Effector memory CD4-positive, alpha-beta T cell (primary cell): Measurements from ENCODE around the gene DDIT4L.

ENCODE experiments used
- DNase-seq, 3 donors: peaks; one replicate each; pipeline ENCODE4 v3.0.0-alpha.2; 2020
- H3K27ac ChIP-seq: 2 replicates; pipeline ENCODE4 v1.7.0; 2013; ENCODE audit warnings: mild to moderate bottlenecking, low read length, moderate library complexity; ENCODE audit not compliant: insufficient read depth, poor library complexity, severe bottlenecking
- H3K27me3 ChIP-seq: replicated peaks from 2 replicates; pipeline ENCODE4 v1.7.0; 2013; ENCODE audit warnings: mild to moderate bottlenecking, low read length; ENCODE audit not compliant: insufficient read depth, control insufficient read depth, poor library complexity, severe bottlenecking
- H3K36me3 ChIP-seq: 2 replicates; pipeline ENCODE4 v1.7.0; 2013; ENCODE audit warnings: mild to moderate bottlenecking, low read length, moderate library complexity; ENCODE audit not compliant: control insufficient read depth, insufficient read depth
- H3K4me1 ChIP-seq: 2 replicates; pipeline ENCODE4 v1.7.0; 2013; ENCODE audit warnings: low read length, mild to moderate bottlenecking; ENCODE audit not compliant: control insufficient read depth, insufficient read depth, poor library complexity, severe bottlenecking
- H3K4me3 ChIP-seq: 2 replicates; pipeline ENCODE4 v1.7.0; 2013; ENCODE audit warnings: low read length, low read depth, mild to moderate bottlenecking; ENCODE audit not compliant: insufficient read depth, poor library complexity, severe bottlenecking
- H3K9me3 ChIP-seq: 2 replicates; pipeline ENCODE4 v1.7.0; 2013; ENCODE audit warnings: mild to moderate bottlenecking, low read length, moderate library complexity; ENCODE audit not compliant: control insufficient read depth

Gene DDIT4L

DNA sequence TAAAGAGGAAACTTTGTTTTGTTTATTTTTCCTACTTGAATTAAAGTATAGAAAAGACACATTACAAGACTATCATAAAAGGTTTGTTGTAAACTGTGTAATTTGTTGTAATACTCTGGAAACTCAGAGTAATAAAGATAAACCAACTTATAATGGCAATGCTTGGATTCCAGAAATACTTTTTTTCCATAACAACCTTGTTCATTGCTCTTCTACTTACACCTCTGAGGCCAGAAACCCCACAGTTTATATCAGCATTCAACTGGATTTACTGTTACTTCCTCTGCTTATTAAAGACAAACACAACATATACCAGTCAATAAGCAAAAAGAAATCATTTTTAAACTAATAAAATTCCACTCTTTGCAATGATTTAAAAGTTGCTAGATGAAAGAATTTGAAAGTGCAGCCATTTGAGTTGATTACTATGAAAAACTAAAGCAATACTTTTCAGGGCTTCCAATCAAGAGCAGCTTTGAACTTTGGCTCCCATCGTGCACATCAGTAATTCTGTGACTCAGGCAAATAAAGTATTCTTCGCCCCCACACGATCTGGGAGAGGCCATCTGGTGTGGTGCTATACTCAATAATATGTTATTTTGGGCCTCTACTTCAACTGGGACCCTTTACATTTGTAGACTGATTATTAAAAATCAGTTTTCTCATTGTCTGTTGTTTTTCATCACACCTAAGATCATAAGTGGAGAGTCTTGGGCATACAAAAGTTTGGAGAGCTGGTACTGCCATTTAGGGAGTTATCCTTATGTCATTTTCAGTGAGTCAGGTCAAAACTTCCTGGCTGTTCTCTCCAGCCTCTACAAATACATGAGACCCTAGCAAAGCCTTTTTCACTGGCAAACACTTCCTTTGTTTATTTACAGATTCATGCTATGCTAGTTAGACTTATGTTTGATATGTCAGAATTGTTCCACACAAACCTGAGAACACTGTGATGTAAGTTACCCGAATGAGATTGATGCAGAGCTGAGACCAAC, 20.5 kb downstream of the DDIT4L start:
- H3K4me3 ChIP-seq = no peak overlapping the region
- no peaks in the 10 kb centered on the region for H3K36me3 ChIP-seq
- DNase-seq = no peak
- H3K27ac ChIP-seq = no peak overlapping the region
- no peaks in the 10 kb centered on the region for H3K27me3 ChIP-seq
- H3K4me1 ChIP-seq = no peaks in the 10 kb centered on the region
- no peaks in the 10 kb centered on the region for H3K9me3 ChIP-seq

DNA sequence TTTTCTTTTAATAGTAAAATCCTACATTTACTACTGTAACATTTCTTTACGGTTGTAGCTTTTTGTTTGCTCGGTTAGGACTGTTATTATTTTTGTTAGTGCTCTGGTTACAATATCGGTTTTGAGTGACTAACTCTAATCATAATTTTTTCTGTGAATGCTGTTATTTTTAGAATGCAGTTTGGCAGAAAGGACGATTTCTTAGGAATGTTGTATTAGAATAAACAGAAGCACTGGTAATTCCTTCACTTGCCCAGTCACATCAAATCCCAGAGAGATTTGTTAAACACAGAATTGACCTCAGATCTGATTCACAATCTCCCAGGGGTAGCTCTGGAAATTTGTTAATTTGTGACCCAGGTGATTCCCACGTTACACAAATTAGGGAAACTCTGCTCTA, 21.7 kb downstream of the DDIT4L start:
- no peak overlapping the region for H3K27ac ChIP-seq
- DNase-seq = no peak
- H3K36me3 ChIP-seq = no peaks in the 10 kb centered on the region
- H3K9me3 ChIP-seq = no peaks in the 10 kb centered on the region
- H3K4me3 ChIP-seq = no peak overlapping the region
- no peaks in the 10 kb centered on the region for H3K27me3 ChIP-seq
- H3K4me1 ChIP-seq = no peaks in the 10 kb centered on the region

- Histone ChIP-seq H3K36me3 (no peaks in the 10 kb centered on the region), H3K4me3 (no peak overlapping the region), H3K27ac (no peak overlapping the region), H3K27me3 (no peaks in the 10 kb centered on the region), H3K9me3 (no peaks in the 10 kb centered on the region), H3K4me1 (no peaks in the 10 kb centered on the region)
- DNase-seq = no peak
Measured at GRCh38 chr4:100166297-100167039, 23.8 kb downstream of the DDIT4L start.

DNA sequence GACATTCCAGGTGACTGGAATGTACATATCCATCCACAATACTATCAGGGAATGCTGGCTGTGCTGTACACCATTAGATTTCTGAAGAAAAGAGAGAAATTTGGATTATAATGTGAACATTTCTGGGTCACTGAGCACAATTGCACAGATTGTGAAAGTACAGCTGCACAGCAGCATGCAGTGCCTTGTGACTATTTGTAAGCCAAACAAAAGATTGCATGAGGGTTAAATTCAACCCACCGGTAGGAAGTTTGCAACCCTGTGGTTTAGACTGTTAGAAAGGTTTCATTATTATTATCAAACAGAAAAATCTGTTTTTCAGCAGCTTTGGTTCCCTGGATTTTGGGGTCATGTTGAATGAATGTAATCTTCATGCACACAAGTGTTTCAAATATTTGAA, 24.5 kb downstream of the DDIT4L start:
- H3K27me3 ChIP-seq = no peaks in the 10 kb centered on the region
- no peak overlapping the region for H3K4me3 ChIP-seq
- H3K4me1 ChIP-seq = no peaks in the 10 kb centered on the region
- no peaks in the 10 kb centered on the region for H3K9me3 ChIP-seq
- DNase-seq = no peak
- H3K36me3 ChIP-seq = no peaks in the 10 kb centered on the region
- H3K27ac ChIP-seq = no peak overlapping the region

DNA sequence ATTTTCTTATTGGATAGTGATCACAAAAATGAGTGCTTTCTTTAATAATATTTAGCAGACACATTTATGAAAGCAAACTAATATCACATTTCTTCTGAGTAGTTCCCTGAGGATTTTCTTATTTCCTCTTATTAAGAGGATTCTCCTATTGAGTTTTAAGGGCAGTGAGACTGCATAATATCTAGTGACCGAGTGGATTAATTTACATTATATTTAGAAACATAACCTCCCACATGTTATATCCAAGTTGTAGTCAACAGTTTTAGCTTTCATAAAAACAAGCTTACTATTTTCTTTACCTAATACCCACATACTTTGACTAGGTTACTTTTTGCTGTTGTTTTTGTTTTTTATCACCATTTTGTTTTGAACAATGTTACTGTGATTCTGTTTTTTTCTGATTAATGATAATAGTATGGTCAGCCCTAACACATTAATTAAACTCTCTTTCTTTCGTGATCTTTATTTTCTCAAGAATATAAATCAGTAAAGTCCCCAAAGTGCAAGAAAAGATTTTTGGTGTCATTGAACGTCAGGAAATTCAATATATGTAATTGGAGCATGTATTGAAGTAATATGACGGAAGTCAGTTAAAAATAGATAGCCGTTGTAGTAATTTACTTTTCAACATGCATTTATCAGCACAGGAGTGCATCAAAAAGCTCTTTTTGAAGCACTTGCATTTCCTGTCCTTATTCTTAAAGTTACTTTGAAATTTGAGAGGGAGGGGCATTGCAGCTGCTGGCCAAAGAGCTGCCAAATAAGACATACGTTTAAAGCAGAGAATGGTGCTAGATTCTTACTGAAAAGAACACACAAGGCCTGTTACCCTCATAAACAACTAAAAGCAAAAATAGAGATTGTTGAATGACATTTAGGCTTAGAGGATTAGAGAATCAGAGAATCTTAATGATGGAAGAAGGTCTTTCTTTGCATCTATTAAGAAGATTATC, 25.2 kb downstream of the DDIT4L start:
- no peaks in the 10 kb centered on the region for H3K36me3 ChIP-seq
- no peak for DNase-seq
- no peaks in the 10 kb centered on the region for H3K4me1 ChIP-seq
- H3K4me3 ChIP-seq = no peak overlapping the region
- no peaks in the 10 kb centered on the region for H3K9me3 ChIP-seq
- H3K27ac ChIP-seq = no peak overlapping the region
- H3K27me3 ChIP-seq = no peaks in the 10 kb centered on the region

- H3K27me3 ChIP-seq = no peaks in the 10 kb centered on the region
- H3K4me1 ChIP-seq = no peaks in the 10 kb centered on the region
- H3K4me3 ChIP-seq = no peak overlapping the region
- H3K36me3 ChIP-seq = no peaks in the 10 kb centered on the region
- DNase-seq = no peak
- H3K27ac ChIP-seq = no peak overlapping the region
- H3K9me3 ChIP-seq = no peaks in the 10 kb centered on the region
Measured at GRCh38 chr4:100162027-100162685, 28.1 kb downstream of the DDIT4L start.

DNA sequence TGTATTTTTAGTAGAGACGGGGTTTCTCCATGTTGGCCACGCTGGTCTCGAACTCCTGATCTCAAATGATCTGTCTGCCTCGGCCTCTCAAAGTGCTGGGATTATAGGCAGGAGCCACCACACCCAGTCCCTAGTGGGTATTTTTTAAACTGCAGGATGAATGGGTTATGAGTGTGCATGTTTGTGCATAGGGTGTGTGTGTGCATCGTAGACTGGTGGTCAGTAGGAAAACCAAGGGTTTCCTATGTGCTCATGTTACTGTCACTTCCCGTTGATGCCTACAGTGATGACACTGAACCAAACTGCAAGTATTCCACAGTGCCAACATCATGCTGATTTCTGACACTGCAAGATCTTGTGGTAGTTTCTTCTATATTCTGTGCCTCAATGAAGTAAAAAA, 41.1 kb downstream of the DDIT4L start:
- Histone ChIP-seq H3K4me1 (no peaks in the 10 kb centered on the region), H3K36me3 (no peaks in the 10 kb centered on the region), H3K27ac (no peak overlapping the region), H3K9me3 (no peaks in the 10 kb centered on the region), H3K4me3 (no peak overlapping the region), H3K27me3 (no peaks in the 10 kb centered on the region)
- DNase-seq = no peak

- Histone ChIP-seq H3K27me3 (no peaks in the 10 kb centered on the region), H3K27ac (no peak overlapping the region), H3K4me1 (no peaks in the 10 kb centered on the region), H3K4me3 (no peak overlapping the region), H3K9me3 (no peaks in the 10 kb centered on the region), H3K36me3 (no peaks in the 10 kb centered on the region)
- DNase-seq = no peak
Measured at GRCh38 chr4:100147684-100148083, 42.6 kb downstream of the DDIT4L start.

- H3K9me3 ChIP-seq = no peaks in the 10 kb centered on the region
- no peak overlapping the region for H3K27ac ChIP-seq
- H3K27me3 ChIP-seq = no peaks in the 10 kb centered on the region
- no peaks in the 10 kb centered on the region for H3K4me1 ChIP-seq
- no peaks in the 10 kb centered on the region for H3K36me3 ChIP-seq
- H3K4me3 ChIP-seq = no peak overlapping the region
- DNase-seq = no peak
Measured at GRCh38 chr4:100147198-100147597, 43.1 kb downstream of the DDIT4L start.
